ENCODE measurements around the gene IL17REL.

The IL17REL gene

DNA sequence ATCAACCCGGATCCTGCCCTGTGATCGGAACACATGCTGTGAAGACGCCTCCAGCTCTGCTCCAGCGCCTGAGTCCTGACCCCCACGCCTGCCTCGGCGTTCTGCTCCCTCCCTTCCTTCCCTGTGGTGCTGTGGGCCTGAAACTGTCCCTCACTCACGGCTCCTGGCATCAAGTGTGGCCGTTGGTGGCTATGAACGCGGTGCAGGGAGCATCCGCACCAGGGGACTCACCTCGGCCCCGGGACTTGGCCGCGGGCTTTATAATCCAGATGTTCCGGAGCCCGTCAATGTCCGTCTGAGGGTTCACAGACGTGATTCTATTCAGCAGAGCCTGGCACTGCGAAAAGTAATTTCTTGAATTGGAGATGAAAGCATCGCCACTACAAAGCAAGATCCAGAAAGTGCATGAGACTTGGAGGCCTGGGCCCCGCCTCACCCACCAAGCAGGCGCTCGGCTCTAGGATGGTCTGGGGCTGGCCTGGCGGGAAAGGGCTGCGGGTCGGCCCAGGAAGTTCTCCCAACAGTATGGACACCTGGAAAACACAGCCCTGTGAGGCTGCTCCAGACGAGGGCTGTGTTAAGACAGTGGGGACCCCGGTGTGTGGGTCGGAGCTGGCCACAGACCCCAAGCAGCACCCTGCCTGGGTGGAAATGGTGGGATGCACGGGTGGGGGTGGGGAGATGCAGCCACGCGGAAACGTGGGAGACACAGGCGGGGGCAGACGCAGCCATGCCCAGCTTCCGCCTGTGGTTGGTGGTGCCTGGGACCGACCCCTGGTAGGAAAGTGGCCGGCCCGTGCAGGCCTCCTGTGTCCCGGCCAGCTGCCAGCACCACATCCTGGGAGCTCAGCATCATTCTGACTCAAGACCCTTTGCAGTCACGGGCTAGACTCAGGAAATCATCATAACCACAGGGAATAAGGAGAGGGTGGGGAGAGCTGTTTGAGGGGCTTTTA is 21.8 kb upstream of the IL17REL start:
- DNase-seq (ENCODE audit: extremely low read depth, low read depth) = no peak
- TF ChIP-seq, protein P1, sequence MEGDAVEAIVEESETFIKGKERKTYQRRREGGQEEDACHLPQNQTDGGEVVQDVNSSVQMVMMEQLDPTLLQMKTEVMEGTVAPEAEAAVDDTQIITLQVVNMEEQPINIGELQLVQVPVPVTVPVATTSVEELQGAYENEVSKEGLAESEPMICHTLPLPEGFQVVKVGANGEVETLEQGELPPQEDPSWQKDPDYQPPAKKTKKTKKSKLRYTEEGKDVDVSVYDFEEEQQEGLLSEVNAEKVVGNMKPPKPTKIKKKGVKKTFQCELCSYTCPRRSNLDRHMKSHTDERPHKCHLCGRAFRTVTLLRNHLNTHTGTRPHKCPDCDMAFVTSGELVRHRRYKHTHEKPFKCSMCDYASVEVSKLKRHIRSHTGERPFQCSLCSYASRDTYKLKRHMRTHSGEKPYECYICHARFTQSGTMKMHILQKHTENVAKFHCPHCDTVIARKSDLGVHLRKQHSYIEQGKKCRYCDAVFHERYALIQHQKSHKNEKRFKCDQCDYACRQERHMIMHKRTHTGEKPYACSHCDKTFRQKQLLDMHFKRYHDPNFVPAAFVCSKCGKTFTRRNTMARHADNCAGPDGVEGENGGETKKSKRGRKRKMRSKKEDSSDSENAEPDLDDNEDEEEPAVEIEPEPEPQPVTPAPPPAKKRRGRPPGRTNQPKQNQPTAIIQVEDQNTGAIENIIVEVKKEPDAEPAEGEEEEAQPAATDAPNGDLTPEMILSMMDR (IDR thresholded peaks at IDR 0.05; ENCODE audit: low read depth, low read length) = no peak

DNA sequence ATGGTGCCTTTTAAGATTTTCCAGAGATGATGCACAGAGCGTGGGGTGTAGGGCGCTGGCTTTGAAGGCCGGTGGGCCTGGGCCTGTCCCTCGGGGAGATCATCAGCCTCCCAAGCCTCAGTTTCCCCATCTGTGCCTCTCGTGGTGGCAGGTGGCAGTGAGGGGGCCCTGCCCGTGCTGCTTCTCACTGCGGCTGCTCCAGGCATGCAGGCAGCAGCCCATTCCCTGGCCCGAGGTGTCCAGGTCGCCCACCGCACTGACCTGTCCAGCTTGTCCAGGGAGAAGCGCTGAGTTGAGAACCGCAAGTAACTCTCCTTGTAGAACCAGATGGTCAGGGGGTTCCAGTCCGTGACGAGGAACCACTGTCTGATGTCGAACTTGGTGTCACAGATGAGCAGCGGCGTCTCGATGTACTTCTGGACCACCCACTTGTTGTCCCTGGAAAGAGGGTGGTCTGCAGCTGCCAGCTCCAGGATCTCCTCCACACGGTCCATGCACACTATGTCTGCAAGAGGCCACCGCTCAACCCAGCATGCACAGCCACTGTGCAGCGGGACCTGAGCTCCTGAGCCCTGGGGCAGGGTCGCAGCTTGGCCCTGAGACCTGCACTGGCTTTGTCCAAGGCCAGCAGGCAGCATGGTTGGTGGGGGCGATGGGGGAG is 20.5 kb upstream of the IL17REL start:
- TF ChIP-seq, protein P1 (IDR thresholded peaks at IDR 0.05; ENCODE audit: low read depth, low read length) = no peak
- DNase-seq (ENCODE audit: extremely low read depth, low read depth) = no peak

DNA sequence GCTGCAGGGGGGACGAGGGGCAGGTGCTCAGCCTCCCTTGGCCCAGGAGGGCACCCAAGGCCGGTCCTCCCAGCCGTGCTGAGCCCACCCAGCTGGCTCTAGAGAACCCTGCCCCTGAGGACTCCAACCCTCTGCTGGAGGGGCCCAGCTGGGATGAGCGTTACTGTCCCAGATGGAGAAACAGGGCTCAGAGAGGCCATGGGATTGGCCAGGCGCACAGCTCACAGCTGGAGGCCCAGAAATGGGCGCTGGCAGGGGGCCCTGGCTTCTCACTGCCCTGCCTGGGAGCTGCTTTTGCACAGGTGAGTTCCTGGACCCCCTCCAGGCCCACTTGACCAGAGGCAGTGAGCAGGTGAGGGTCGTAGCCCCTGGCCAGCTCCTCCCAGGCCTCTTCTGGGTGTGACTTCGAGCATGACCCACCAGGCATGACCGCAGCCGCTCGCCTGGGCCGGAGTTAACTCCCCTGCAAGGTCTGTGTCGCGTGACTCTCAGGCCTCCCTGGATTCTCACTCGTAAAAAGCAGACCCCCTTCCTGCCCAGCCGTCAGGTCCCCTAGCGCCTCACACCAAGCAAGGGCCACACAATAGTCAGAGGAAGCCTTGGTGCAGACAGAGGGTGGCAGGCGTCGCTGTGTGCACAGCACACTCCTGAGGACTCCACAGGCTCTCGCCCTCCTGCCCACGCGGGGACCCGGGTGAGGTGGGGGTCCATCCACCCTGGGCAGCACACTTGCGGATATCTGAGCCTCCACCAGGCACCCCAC is 19.7 kb upstream of the IL17REL start:
- DNase-seq (ENCODE audit: extremely low read depth, low read depth) = no peak
- TF ChIP-seq, protein P1 (IDR thresholded peaks at IDR 0.05; ENCODE audit: low read depth, low read length) = no peak

DNA sequence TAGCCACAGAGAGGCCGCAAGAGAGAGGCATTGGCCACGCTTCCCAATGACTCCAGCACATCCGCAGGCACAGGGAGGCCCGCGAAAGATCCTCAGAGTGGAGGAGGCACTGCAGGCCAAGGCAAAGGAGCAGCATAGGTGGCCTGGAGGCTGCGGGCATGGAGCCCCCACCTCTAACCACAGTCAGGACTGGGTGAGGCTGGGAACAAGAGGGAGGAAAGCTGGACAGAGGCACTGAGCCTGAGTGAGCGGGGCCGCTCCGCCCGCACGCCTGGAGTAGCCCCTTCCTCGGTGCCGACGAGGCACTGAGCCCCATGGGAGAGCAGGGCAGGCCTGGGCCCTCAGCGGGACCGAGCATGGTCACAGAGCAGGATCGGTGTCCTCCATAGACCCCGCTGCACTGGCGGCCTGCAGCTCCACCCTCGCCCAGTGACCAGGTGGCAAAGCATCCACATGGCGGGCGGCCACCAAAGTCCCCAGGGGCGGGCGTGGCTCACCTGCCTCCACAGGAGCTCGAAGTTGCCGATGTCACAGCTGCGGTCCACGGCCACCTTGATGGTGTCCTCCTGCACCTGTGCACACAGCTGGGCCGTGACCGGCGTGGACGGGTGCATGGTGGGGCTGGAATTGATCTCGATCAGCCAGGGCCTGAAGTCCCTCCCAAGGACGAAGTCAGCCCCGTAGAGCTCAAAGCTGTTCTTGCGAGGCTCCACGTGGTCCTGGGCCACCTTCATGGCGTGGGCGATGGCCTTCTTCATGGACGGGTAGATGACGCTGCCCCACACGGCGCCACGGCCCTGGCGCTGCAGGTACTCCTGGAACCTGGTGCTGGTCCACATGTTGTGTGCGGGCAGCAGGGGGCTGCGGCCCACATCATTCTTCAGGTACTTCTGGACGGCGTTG is 18.9 kb upstream of the IL17REL start:
- DNase-seq (ENCODE audit: extremely low read depth, low read depth) = no peak
- TF ChIP-seq, protein P1 (IDR thresholded peaks at IDR 0.05; ENCODE audit: low read depth, low read length) = no peak

DNA sequence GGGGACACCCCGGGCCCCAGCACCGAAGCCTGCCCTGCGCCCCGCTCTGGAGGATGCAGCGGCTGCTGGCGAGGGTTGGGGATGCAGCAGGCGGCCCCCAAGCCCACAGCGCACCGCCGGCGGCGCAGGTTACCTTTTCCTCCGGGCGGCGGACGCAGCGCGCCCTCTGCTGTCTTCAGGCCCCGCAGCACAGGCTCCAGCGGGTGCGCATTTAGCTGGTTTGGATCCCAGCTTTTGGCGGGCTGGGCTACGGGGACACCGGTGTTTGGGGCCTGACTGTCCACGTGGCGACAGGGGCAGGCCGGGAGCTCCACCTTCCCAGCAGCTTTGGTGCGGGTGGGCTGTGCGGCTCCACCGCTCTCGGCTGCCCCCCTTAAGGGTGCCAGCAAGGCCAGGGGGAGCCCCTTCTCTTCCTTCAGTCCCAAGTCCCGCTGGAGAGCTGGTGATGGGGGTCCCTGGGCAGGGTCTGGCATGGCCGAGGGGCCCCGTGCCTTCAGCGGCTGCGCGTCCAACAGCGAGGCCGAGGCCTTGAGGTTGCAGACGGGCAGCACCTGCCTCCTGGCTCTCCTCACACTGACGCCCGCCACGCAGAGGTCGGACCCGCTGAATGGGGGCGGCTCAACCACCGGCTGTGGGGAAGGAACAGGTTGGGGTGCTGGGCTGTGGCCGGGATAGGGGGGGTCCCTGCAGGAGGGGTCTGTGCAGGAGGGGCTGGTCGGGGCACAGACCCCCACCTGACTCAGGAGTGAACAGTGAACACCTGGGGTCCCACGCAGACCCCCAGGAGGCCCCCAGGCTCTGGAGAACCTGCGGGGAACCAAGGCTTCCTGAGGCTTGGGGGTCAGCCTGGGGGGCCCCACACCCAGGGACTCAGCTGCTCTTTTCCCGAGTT is 18.0 kb upstream of the IL17REL start:
- TF ChIP-seq, protein P1 (IDR thresholded peaks at IDR 0.05; ENCODE audit: low read depth, low read length) = peak; percentile 85
- DNase-seq (ENCODE audit: extremely low read depth, low read depth) = peak; percentile 10
